WI38 (cell line): ENCODE measurements around the gene MBTPS1.

Experiments
- H3K4me3 ChIP-seq: 2 replicates; pipeline ENCODE4 v1.5.1; 2011; ENCODE audit warnings: low read depth, mild to moderate bottlenecking, control low read depth, low read length
- CTCF ChIP-seq: IDR thresholded peaks from 2 replicates; pipeline ENCODE4 v1.5.1; 2012; ENCODE audit warnings: low read depth, mild to moderate bottlenecking, control low read depth, low read length

MBTPS1 gene

DNA sequence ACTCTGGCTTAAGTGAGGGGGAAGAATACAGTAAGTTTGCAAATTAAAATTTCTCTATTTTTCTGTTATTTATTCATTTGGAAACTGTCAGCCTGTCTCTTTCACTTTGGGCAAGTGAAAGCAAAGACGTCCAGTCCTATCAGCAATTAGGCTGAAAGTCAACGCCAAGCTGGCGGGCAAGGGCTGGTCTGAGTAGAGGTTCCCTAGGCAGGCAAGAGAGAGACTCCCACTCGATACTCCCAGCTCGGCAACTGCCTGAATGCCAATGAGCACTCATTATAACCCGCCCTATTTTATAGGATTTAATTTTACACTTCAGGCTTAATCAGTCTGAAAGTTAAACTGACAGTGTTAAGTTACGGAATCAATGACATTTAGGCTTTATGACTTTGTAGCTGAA is 59.8 kb downstream of the MBTPS1 start:
- H3K4me3 ChIP-seq: no peak overlapping the region
- no peak for TF ChIP-seq CTCF

DNA sequence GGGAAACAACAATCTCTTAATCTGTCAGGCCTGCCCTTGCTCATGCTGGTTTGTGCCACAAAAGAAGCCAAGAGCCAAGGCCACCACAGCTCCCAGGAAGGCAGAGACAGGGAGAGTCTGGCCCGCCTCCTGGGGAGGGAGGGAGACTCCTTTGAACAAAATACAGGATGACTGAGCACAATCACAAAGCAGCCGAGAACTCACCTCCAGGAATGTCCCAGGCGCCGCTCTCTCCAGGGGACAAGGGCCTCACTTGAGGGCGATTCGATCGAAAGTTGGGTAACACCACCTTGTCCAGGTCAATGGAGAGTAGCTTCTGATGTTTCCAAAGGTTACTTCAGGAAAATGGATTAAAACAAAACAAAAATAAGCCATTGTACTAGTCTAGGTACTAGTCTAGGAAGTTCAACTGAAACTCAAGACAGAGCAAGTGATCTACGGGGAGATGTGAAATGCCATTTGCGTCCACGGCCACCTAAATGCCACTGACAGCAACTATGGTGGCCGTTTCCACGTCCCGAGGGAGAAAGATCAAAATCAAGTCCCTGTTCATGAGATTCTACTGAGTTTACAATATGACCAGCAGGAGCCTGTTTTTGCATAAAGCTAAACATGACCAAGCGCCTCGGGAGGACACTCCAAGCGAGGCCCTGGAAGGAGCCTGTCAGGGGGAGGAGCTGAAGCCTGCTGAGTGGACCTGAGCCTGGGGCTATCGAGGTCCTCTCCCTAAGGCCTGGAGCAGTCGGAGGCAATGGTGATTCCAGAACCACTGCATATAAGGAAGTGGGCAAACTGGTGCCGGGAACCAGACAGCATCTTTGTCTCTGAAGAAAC is 60.7 kb downstream of the MBTPS1 start:
- no peak overlapping the region for H3K4me3 ChIP-seq
- TF ChIP-seq CTCF: no peak

DNA sequence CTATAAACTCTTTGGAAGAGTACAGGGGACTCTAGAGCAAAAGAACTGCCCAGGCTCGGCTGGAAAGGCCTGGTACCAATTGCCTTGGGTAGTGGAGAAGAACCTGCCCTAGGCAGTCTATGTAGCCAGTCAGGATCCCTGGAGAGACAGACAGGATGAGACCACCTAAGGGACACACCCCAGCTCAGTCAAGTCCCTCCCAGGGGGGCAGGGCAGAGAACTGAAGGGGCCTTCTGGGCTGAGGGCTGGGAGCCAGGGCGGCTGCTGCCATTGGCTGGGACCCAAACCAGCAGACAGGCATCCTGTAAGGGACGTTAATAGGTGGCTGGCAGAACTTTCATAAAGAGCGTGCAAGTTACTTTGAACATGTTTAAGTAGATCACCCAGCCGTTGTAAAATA is 61.4 kb downstream of the MBTPS1 start:
- TF ChIP-seq CTCF: no peak
- no peak overlapping the region for H3K4me3 ChIP-seq

GRCh38 chr16:84054916-84055315 is 61.8 kb downstream of the MBTPS1 start:
- H3K4me3 ChIP-seq: no peak overlapping the region
- no peak for TF ChIP-seq CTCF

GRCh38 chr16:84054271-84054670 is 62.5 kb downstream of the MBTPS1 start:
- no peak for TF ChIP-seq CTCF
- no peak overlapping the region for H3K4me3 ChIP-seq

GRCh38 chr16:84053237-84053636 is 63.5 kb downstream of the MBTPS1 start:
- TF ChIP-seq CTCF: no peak
- H3K4me3 ChIP-seq: no peak overlapping the region

DNA sequence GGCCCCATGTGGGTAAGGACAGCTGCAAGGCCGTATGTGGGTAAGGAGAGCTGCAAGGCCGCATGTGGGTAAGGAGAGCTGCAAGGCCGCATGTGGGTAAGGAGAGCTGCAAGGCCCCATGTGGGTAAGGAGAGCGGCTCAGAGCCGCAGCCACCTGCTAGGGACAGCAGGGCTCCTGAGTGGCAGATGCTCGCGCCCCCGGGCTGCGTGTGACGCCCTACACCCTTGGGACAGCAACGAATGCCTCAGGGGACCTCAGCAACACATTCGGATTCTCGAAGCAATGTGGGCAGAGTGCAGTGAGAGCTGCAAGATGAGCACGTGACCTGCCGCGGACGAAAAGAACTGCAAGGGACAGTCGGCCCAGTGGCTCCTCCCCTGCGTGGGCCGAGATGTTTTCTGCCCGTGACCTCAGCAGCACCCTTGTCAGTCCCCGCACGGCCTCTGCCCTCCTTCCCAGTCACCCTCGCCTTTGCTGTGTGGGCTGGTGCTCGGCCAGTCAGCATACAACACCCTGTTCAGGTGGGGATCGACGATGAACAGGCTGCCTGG is 64.6 kb downstream of the MBTPS1 start:
- H3K4me3 ChIP-seq: no peak overlapping the region
- no peak for TF ChIP-seq CTCF
